SHP77 treated with DMSO at 0.1 percent for 48 hours (cell line): ENCODE data around the gene CBFA2T2.

ENCODE experiments used
- DNase-seq: peaks from one replicate; lab custom pipeline; 2025; lab: John Stamatoyannopoulos, UW

CBFA2T2 gene

GRCh38 chr20:33653218-33653899, 163.5 kb downstream of the CBFA2T2 start:
- peak; percentile 69 for DNase-seq

GRCh38 chr20:33653900-33654596, 164.2 kb downstream of the CBFA2T2 start:
- DNase-seq, result peak; percentile 88

- DNase-seq, result no peak
Measured at GRCh38 chr20:33654680-33655161, 164.8 kb downstream of the CBFA2T2 start.

GRCh38 chr20:33655164-33655563, 165.3 kb downstream of the CBFA2T2 start:
- DNase-seq, result no peak

GRCh38 chr20:33656010-33656782, 166.3 kb downstream of the CBFA2T2 start:
- no peak for DNase-seq

GRCh38 chr20:33656783-33657703, 167.1 kb downstream of the CBFA2T2 start:
- no peak for DNase-seq

GRCh38 chr20:33657704-33658095, 167.8 kb downstream of the CBFA2T2 start:
- DNase-seq, result no peak

- no peak for DNase-seq
Measured at GRCh38 chr20:33658510-33658909, 168.6 kb downstream of the CBFA2T2 start.

GRCh38 chr20:33658929-33659328, 169.0 kb downstream of the CBFA2T2 start:
- no peak for DNase-seq

- DNase-seq, result no peak
Measured at GRCh38 chr20:33659341-33660034, 169.6 kb downstream of the CBFA2T2 start.

GRCh38 chr20:33660035-33660684, 170.3 kb downstream of the CBFA2T2 start:
- DNase-seq, result no peak

GRCh38 chr20:33660685-33661058, 170.8 kb downstream of the CBFA2T2 start:
- DNase-seq, result no peak

- DNase-seq, result no peak
Measured at GRCh38 chr20:33662172-33662571, 172.3 kb downstream of the CBFA2T2 start, which contains the start of gene C20orf144. Gene C20orf144, plus strand, starts transcription at chr20:33662327. Its CDS starts 19 bp downstream, at chr20:33662346.

- peak; percentile 45 for DNase-seq
Measured at GRCh38 chr20:33663161-33664084, 173.5 kb downstream of the CBFA2T2 start.

- no peak for DNase-seq
Measured at GRCh38 chr20:33664085-33664761, 174.3 kb downstream of the CBFA2T2 start.

- DNase-seq, result no peak
Measured at GRCh38 chr20:33664762-33665144, 174.9 kb downstream of the CBFA2T2 start.

GRCh38 chr20:33666293-33667244, 176.7 kb downstream of the CBFA2T2 start, which contains the start of gene ACTL10:
Gene ACTL10, plus strand, starts transcription at chr20:33666943. Its CDS starts 555 bp downstream, at chr20:33667498.
- DNase-seq, result peak; percentile 89
